CD4-positive, alpha-beta T cell treated with Interleukin-6 at 100 ng/mL for 8 hours (primary cell): Measurements from ENCODE around the gene JCAD.
"Not testable (repeated sequence)": the region's sequence is repeated elsewhere in the genome, so short reads cannot be mapped to it uniquely, and the experiment has no call there.

Experiments used
- DNase-seq: peaks from one replicate; pipeline ENCODE4 v3.0.0-alpha.2; 2020; ENCODE audit warnings: mixed read lengths, low spot score

JCAD gene

DNA sequence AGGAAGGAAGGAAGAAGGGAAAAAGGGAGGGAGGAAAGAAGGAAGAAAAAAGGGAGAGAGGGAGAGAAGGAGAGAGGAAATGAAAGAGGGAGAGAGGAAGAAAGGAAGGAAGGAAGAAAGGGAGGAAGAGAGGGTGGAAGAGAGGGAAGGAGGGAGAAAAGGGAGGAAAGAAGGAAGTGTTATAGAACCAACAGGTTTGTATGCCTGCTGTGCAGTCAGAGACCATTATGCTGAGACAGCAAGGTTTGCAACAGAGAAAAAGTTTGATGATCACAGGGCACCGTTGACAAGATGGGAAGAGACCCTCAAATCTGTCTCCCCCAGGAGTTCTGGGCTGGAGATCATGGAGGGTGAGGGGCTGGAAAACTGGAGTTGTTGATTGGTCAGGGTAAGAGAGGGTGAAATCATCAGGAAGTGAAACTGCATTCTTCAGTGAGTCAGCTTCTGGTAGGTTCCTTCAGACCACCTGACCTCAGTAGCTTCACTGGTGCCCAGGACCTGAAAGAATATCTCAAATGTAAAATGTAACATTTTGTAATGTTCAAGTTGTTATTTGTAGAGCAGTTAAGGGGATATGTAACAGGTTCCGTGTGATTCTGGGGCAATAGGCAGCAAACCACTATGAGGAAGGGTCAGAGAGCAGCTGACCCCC, 76.3 kb downstream of the JCAD start:
- no peak for DNase-seq

DNA sequence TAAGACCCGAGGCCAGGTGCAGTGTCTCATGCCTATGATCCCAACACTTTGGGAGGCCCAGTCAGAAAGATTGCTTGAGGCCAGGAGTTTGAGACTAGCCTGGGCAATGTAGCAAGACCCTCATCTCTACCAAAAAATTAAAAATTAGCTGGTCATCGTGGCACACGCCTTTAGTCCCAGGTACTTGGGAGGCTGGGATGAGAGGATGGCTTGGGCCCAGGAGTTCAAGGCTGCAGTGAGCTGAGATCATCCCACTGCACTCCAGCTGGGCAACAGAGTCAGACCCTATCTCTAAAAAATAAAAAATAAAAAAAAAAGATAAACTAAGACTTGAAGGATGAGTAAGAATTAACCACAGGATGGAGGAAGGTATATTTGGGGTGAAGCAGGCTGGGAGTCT, 77.9 kb downstream of the JCAD start:
- DNase-seq: no peak

DNA sequence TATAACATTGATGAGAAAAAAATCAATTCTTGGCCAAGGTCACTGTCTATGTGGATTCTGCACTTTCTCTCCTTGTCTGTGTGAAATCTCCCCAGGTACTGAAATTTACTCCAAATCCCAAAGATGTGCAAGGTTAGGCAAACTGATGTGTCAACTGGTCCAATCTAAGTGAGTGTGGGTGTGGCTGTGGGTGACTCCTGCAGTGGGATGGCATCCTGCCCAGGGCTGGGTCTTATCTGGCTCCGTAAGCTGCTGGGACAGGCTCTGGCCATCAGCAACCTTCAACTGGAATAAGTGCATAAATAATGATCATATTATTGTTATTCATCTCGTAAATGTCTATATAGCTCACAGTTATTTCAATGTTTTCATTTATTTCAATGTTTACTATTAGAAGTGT, 79.3 kb downstream of the JCAD start:
- no peak for DNase-seq

DNA sequence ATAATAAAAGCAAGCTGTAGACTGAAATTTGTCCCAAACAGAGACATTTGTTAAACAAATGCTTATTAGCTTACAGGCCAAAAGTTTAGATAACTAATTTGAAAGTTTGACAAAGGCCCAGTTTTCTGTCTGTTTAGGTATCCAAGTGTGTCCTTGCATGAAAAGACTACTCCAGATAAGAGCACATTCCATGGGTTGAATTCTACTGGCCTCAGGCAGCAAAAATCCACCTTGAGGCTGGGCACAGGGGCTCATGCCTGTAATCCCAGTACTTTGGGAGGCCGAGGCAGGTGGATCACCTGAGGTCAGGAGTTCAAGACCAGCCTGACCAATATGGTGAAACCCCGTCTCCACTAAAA, 80.0 kb downstream of the JCAD start:
- not testable (repeated sequence) for DNase-seq

DNA sequence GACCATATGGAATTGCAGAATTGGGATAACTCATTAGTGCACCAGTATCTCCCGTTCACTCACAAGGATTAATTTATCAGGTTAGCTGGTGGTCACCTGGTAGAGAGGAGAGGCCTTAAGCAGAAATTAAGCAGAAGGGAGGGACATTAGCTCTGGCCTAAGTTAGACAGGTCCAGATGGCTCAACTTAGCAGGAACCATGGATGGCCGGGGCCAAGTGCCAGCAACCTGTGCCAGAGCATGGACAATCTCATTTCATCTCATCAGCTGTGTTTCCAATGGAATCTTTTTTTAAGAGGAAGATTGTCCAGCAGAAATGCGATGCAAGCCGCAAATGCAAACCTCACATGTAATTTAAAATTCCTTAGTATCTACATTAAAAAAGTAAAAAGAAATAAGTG, 82.2 kb downstream of the JCAD start:
- DNase-seq: no peak

DNA sequence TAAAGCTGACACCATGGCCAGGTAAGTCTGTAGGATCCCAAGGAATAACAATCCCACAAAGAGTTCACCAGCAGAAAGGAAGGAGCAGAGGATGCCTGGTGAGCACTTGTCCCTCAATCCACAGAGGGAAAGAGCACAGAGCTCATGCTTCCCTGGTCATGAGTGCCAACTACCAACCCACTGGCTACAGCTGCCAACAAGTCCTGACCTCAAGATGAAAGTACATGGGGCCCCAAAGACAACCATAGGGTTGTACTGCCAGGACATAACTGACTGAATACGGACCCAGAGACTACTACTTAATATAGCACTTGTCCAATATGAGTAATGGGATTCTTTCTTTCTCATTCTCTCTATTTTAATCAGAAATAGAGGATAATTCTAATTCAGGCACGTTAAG, 83.3 kb downstream of the JCAD start:
- DNase-seq: no peak

DNA sequence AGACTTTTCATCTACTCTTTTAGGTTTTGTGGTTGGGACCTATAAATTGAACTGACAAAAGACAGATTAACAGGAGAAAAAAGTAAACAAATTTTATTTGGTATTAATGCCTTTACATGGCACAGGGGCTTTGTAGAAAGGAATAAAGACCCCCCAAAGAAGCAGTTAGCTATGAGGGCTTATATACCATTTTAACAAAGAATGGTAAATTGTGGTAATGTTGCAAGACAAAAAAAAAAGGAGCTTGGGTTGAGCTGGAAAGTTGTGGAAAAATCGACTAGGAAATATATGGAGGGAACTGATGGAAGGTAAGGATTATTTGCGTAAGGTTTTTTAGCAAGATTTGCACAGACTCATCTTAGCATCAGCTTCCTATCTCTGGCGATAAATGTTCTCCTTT, 84.6 kb downstream of the JCAD start:
- no peak for DNase-seq

DNA sequence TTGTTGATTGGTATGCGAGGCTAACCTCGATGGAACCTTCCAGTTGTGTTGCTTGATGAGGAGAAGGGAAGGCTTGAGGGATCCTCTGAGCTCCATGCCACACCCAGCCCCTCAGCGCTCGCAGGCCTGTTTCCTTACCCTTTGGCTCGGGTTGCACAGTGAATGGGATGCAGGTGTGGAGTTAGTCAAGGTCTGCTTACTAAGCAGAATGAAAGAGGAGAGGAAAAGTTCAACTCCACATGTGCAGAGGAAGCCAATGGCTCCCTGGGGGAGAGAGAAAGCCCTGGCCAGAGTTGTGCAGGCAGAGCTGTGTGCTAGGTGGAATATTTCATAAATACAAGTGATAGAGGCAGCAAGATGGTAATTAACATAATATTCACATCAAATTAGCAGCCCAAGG, 85.5 kb downstream of the JCAD start:
- no peak for DNase-seq

DNA sequence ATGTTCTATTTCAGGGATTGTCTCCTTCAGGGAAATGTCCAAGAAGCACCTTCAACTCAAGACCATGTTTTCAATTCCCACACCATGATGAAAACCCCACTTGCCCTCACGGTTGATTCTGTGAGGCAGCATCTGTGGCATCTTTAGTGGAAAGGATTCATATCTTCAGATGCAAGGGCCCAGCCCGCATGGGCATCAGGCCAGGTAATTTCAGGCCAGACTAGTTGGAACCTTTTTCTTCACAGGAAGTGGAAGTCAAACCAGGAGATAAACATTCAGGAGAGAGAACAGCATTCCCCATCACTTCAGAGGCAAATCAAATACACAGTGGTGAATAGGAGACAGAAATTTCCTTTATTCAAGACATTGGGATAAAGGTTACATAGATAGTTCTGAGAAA, 88.8 kb downstream of the JCAD start:
- no peak for DNase-seq

DNA sequence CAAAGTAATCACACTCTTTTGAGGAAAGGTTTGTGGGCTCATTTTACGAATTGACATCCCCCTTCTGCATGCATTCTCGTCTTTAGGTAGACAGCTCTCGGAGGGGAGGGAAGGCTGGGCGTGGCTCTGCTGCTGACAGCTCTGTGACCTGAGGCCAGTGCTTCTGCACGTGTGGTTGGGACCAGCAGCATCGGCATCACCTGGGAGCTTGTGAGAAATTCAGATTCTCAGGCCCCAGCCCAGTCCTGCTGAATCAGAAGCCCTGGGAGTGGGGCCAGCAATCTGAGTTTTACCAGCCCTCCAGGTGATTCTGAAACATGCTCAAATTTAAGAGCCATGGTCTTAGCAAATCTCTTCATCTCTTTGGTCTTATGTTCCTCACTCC, 89.4 kb downstream of the JCAD start:
- no peak for DNase-seq

DNA sequence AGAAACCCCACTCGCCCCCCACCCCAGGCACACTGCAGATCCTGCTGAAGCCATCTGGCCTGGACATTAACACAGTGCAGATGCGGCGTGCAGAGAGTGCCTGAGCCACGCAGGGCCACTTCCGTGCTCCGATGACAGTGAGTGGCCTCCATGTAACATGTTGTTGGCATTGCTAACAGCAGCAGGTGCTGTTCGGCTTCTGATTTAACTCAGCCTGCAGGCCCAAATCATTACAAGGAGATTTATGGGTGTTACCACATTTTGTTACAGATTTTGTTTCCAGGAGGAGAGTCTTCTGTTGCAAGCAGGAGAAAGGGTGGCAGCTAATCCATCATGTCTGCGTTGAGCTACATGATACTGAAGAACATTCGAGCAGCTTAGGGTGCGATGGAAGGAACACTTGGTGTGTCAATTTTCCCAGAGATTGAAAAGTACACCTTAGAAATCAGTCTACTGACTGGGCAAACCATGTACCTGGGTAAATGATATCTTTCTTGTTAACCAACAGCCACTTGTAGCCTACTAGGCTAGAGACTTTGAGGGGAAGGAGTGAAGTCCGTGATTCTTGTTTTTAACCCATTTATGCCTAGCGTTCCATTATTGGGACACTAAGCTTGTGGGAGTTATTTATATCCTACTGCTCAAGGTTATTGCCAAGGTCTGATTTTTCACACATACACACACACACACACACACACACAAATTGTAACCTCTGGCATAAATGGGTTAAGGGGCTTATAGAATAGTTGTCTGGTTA, 90.0 kb downstream of the JCAD start:
- DNase-seq: no peak

DNA sequence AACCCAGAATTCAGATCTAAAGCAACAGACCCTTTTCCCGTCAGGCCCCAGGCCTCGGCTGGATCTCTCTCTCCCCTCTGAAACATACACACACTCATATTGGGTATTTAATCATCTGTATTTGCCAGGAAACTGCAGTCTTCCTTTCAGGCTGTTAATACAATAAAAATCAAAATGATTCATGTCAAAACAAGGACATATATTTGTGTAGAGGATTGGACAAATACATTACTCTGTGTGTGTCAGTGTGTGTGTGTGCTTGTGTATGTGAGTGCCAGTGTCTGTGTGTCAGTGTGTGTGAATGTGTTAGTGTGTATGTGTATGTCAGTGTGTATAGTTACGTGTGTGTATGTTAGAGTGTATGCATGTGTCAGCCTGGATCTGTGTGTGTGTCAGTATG, 90.8 kb downstream of the JCAD start:
- DNase-seq: no peak

DNA sequence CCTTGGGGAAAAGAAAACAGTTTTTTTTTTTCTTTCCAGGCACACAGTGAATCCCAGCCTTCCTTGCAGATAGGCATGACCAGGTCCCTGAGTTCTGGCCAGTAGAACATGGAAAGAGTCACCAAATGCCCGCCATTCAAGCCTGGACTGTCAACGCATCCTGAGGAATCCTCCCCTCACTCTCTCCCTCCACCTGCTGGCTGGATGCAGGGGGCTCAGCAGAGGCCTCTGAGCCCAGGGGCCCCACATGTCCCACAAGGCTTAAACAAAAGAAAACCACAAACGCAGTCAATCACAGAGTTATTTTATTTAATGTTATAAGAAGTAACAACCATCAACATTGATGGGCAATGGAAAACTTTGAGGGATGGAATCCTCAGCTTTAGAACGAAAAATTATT, 93.1 kb downstream of the JCAD start:
- DNase-seq: no peak
